Measurements from ENCODE around the gene METRNL.
"Not testable (repeated sequence)": the region's sequence is repeated elsewhere in the genome, so short reads cannot be mapped to it uniquely, and the experiment has no call there.

METRNL gene

DNA sequence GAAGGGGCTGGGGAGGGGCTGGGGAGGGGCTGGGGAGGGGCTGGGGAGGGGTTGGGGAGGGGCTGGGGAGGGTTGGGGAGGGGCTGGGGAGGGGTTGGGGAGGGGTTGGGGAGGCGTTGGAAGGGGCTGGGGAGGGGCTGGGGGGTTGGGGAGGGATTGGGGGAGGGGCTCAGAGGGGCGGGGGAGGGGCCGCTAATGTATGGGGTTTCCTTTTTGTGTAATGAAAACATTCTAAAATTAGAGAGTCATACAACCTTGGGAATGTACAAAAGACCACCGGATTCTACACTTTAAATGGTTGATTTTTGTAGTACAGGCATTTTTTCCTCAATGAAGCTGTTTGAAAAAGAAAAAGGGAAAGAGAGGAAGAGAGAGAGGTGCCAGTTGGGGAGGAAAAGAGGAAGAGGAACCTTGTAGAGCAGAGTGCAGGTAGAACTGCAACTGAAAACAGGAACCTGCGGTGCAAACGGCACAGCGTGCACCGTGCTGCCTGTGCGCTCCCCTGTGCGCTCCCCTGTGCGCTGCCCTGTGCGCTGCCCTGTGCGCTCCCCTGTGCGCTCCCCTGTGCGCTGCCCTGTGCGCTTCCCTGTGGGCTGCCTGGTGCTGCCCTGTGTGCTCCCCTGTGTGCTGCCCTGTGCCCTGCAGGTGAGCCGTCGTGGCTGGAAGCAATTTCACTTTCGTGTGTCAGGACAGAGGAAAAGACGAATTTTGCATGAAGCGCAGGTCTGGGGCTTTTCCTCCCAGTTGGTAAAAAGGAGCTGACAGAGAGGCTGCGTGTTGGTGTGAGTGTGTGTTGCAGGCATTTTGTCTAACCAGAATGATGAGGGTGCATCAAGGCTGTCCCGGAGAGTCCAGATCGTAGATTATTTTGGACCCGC lies 40.8 kb downstream of the METRNL start:
- TF ChIP-seq, protein P1, sequence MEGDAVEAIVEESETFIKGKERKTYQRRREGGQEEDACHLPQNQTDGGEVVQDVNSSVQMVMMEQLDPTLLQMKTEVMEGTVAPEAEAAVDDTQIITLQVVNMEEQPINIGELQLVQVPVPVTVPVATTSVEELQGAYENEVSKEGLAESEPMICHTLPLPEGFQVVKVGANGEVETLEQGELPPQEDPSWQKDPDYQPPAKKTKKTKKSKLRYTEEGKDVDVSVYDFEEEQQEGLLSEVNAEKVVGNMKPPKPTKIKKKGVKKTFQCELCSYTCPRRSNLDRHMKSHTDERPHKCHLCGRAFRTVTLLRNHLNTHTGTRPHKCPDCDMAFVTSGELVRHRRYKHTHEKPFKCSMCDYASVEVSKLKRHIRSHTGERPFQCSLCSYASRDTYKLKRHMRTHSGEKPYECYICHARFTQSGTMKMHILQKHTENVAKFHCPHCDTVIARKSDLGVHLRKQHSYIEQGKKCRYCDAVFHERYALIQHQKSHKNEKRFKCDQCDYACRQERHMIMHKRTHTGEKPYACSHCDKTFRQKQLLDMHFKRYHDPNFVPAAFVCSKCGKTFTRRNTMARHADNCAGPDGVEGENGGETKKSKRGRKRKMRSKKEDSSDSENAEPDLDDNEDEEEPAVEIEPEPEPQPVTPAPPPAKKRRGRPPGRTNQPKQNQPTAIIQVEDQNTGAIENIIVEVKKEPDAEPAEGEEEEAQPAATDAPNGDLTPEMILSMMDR (IDR thresholded peaks at IDR 0.05; ENCODE audit: low read depth, low read length): no peak
- no peak for DNase-seq (ENCODE audit: extremely low read depth, low read depth)

DNA sequence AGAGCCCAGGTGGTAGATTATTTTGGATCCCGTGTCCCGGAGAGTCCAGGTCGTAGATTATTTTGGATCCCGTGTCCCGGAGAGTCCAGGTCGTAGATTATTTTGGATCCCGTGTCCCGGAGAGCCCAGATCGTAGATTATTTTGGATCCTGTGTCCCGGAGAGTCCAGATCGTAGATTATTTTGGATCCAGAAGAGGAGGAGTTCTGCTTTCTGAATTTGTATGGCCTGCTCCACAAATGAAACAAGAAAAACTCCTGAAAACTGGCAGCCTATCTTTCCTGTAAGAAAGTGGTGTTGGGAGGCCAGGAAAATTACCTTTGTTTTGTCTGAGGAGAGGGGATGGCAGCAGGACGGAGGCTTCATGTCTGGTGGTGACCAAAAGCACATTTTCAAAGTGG lies 42.1 kb downstream of the METRNL start:
- not testable (repeated sequence) for DNase-seq (ENCODE audit: extremely low read depth, low read depth)

DNA sequence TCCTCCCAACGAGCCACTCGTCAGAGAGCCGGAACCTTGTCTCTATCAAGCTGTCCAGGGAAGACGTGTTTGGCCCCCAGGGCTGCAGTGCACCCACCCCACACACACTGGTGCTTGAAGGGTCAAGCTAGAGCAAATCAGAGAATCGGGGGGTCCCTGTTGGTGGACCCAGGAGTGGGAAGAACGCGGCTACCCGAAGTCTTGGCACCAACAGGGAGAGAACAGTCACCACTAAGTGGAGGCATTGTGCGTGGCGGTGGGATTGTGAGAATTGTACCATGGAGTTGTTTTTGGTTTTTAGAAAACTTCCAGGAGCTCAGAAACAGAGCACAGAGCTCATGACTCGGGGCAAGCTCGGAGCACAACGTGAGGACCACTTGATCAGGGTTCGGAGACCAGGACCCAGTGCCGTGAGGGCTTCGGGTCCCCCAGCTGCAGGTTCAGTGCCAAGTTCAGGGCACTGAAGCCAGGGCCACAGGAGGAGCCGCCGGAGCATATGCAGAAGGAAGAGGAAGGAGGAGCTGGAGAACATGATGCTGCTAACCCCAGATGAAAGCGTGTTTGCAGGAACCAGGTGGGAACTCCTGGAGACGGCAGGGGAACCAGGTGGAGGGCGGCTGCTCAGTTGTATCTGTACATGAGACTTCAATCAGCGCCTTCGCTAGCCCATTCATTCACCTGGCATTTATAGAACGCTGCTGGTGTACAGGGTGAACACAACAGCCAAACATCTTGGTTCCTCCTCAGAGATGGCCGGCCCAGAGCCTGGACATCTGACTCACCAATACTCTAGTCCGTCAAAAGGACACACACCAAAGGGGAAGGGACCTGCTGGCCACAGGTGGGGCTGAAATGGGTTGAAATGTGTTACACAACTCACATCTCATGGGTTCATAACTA lies 42.8 kb downstream of the METRNL start:
- TF ChIP-seq, protein P1 (IDR thresholded peaks at IDR 0.05; ENCODE audit: low read depth, low read length): no peak
- no peak for DNase-seq (ENCODE audit: extremely low read depth, low read depth)

DNA sequence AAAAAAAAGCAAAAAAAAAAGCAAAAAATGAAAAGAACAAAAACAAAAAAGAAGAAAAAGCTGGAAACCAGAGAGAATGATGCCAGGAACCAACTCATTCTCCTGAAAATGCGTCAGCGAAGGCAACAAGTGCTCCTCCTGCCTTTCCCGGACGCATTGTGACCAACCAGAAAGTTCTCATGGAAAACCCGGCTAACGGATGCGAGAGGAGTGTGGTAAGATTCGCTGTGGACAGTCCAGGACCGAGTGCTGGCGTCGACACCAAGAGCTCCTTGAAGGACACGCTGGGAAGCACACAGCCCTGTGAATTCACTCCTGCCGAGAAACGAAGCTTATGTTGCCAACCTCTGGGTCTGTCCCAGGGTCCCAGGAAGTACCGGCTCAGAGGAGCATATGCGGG lies 43.4 kb downstream of the METRNL start:
- no peak for DNase-seq (ENCODE audit: extremely low read depth, low read depth)
- TF ChIP-seq, protein P1 (IDR thresholded peaks at IDR 0.05; ENCODE audit: low read depth, low read length): no peak

DNA sequence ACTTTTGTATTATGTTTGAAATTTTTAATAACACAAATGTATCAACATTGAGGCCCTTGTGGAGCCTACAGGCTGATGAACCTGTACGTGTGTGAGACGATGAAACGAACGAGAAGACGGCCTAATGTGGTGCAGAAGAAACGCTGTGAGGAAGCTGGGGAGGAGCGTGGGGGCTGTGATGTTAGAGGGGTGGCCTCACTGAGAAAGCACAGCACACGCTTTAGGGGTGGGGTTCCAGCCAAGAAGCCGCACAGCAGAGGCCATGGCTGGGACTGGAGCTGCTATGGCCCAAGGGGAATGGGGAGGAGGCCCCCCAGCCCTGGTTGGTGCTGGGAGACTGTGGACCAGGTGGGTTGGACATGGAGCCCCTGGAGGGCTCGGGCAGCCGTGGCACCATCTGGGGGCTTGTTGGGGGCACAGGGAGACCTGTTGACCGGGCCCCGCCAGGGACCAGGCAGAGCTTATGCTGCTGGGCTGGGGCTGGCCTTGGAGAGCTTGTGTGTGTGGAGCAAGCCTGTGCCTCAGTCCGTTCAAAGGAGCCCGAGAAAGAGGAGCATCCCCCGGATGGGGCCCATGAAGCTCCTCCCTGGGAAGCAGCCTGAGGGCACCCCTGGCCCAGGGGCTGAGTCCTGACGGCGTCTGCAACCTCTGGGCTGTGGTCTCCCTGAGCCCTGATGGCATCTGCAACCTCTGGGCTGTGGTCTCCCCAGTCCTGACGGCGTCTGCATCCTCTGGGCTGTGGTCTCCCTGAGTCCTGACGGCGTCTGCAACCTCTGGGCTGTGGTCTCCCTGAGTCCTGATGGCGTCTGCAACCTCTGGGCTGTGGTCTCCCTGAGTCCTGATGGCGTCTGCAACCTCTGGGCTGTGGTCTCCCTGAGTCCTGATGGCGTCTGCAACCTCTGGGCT lies 44.7 kb downstream of the METRNL start:
- DNase-seq (ENCODE audit: extremely low read depth, low read depth): no peak
- TF ChIP-seq, protein P1 (IDR thresholded peaks at IDR 0.05; ENCODE audit: low read depth, low read length): no peak

DNA sequence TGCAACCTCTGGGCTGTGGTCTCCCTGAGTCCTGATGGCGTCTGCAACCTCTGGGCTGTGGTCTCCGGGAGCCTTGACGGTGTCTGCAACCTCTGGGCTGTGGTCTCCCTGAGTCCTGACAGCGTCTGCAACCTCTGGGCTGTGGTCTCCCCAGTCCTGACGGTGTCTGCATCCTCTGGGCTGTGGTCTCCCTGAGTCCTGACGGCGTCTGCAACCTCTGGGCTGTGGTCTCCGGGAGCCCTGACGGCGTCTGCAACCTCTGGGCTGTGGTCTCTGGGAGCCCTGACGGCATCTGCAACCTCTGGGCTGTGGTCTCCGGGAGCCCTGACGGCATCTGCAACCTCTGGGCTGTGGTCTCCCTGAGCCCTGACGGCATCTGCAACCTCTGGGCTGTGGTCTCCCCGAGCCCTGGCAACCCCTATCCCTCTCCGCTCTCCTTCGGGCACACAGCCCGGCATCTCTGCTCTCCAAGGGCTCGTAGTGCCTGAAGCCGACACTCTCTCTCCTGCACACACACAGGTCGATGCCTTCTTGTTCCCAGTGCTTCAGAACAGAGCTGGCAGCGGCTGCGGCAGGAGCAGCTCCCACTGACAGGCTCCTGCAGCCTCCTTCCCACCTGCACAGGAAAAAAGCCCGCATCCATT lies 45.6 kb downstream of the METRNL start:
- DNase-seq (ENCODE audit: extremely low read depth, low read depth): no peak
- TF ChIP-seq, protein P1 (IDR thresholded peaks at IDR 0.05; ENCODE audit: low read depth, low read length): no peak

All from AG09319 (cell line).